Renal cortical epithelial cell (primary cell): Measurements from ENCODE around the gene DDHD1. TPM values are rescaled to one million over a fixed set of nuclear protein-coding genes. Genes with fewer than 3 reads are reported as not detected.

Source experiments
- DNase-seq: peaks from one replicate; pipeline ENCODE4 v3.0.0-alpha.2; 2011; ENCODE audit warnings: low read depth
- total RNA-seq: library from RNA; depleted of rRNA; stranded (reverse); fragments of >200 nt; gene quantifications from 2 replicates; pipeline ENCODE4 v1.2.3, GENCODE V29; 2014

Gene DDHD1
- total RNA-seq, 1 donor from 2014 or later: 12.6 TPM

GRCh38 chr14:52995998-52996397 is 157.1 kb downstream of the DDHD1 start:
- no peak for DNase-seq

GRCh38 chr14:52992236-52992870 is 160.8 kb downstream of the DDHD1 start:
- no peak for DNase-seq

GRCh38 chr14:52988139-52988538 is 165.0 kb downstream of the DDHD1 start:
- DNase-seq: no peak

GRCh38 chr14:52987514-52987913 is 165.6 kb downstream of the DDHD1 start:
- DNase-seq: no peak

GRCh38 chr14:52987042-52987441 is 166.1 kb downstream of the DDHD1 start:
- DNase-seq: no peak

Other genes with a start within 250 kb of the DDHD1 start
- 87.2 and 126 TPM in 2 replicates for gene FERMT2, start 202.3 kb downstream of the DDHD1 start, total RNA-seq